Kidney (tissue), 14 donors: Measurements from ENCODE around the gene COL15A1. TPM values are rescaled to one million over a fixed set of nuclear protein-coding genes. Genes with fewer than 3 reads are reported as not detected.

ENCODE experiments used
- DNase-seq, 5 donors: peaks; one replicate each; pipeline ENCODE4 v3.0.0-alpha.2; 2013 to 2020
- FAIRE-seq: peaks from 2 replicates; lab custom pipeline; 2012; peaks lifted over from hg19 to GRCh38; lab: Jason Lieb, UNC
- H3K27ac ChIP-seq, 2 donors: one replicate each; pipeline ENCODE4 v1.7.0; 2013; ENCODE audit warnings: low read depth in 2 of 2, low read length in 2 of 2, inconsistent platforms in 1 of 2
- H3K27me3 ChIP-seq: one replicate; pipeline ENCODE4 v1.7.1; 2013; ENCODE audit warnings: low read length, inconsistent platforms; ENCODE audit not compliant: control insufficient read depth, insufficient read depth
- H3K36me3 ChIP-seq, 3 donors: one replicate each; pipeline versions ENCODE4 v1.7.0 to v1.7.1; 2013; ENCODE audit warnings: low read length in 3 of 3, control low read depth in 1 of 3, inconsistent platforms in 1 of 3; ENCODE audit not compliant: insufficient read depth in 3 of 3, control insufficient read depth in 2 of 3
- H3K4me1 ChIP-seq, 3 donors: one replicate each; pipeline versions ENCODE4 v1.7.0 to v1.7.1; 2013; ENCODE audit warnings: low read length in 3 of 3, inconsistent platforms in 1 of 3, low read depth in 1 of 3; ENCODE audit not compliant: control insufficient read depth in 2 of 3, insufficient read depth in 2 of 3
- H3K4me3 ChIP-seq, 3 donors: one replicate each; pipeline versions ENCODE4 v1.7.0 to v1.8.1; 2013; ENCODE audit warnings: low read length in 3 of 3, control low read depth in 1 of 3, inconsistent platforms in 1 of 3
- H3K9ac ChIP-seq, 3 donors: one replicate each; pipeline versions ENCODE4 v1.7.0 to v1.7.1; 2013; ENCODE audit warnings: low read length in 3 of 3, control low read depth in 1 of 3, inconsistent platforms in 1 of 3
- H3K9me3 ChIP-seq, 3 donors: one replicate each; pipeline versions ENCODE4 v1.7.0 to v1.7.1; 2013; ENCODE audit warnings: low read length in 3 of 3, control low read depth in 1 of 3, inconsistent platforms in 1 of 3; ENCODE audit not compliant: control insufficient read depth in 2 of 3, insufficient read depth in 1 of 3
- CTCF ChIP-seq: IDR thresholded peaks from 3 replicates; pipeline ENCODE4 v1.5.1; 2012; ENCODE audit warnings: mild to moderate bottlenecking, moderate library complexity, borderline replicate concordance; ENCODE audit not compliant: insufficient read depth; ENCODE audit errors: extremely low read depth
- intact Hi-C: fragments of 100-400 bp; cut with DNase I; formaldehyde crosslinking; loops from one replicate; pipeline ENCODE4 v1.11.1; 2022
- polyA plus RNA-seq: library from polyadenylated mRNA; stranded (reverse); fragments of 350-450 nt; fragmentation: Illumina TruSeq; extraction: RNeasy Lipid Tissue Mini Kit (QIAGEN cat#74804); gene quantifications from one replicate; pipeline ENCODE4 v1.2.3, GENCODE V29; 2014; ENCODE audit warnings: low read depth, low replicate concordance; ENCODE audit not compliant: insufficient read depth
- total RNA-seq: library from RNA; stranded (reverse); fragmentation: NEBNext Ultra II Directional; extraction: Animal tissue kit (Norgen Biotek cat#: 25700); gene quantifications from one replicate; pipeline ENCODE4 v1.2.1, GENCODE V29; 2021
- donor health status: control.
- donor health status: control.
- donor health status: control.
- donor health status: control.
- donor health status: control.
- donor health status: DM: yes; HTN: yes; CAD: no.
- donor health status: Normal renal cell carcinoma (clear cell type).

The COL15A1 gene
- total and polyA plus RNA-seq, 2 donors from 2014 or later, result 4.7 to 42.0 TPM

- no peak overlapping the region for H3K9ac ChIP-seq
- H3K4me1 ChIP-seq, result peaks cover 0 to 5% (median 0%) of the 10 kb centered on the region in 3 donors
- DNase-seq (no peak), FAIRE-seq (no peak)
- no peak overlapping the region for H3K27ac ChIP-seq
- no peaks in the 10 kb centered on the region for H3K27me3 ChIP-seq
- no peak overlapping the region for H3K4me3 ChIP-seq
- intact Hi-C loops, result no loop called here
- TF ChIP-seq CTCF, result no peak
- no peaks in the 10 kb centered on the region for H3K9me3 ChIP-seq
- no peaks in the 10 kb centered on the region for H3K36me3 ChIP-seq
These were observed 29.5 kb downstream of the COL15A1 start for GRCh38 chr9:98973171-98973570.

GRCh38 chr9:98973576-98973975 is 29.9 kb downstream of the COL15A1 start:
- Histone ChIP-seq H3K27me3 (no peaks in the 10 kb centered on the region), H3K4me3 (no peak overlapping the region), H3K4me1 (peaks cover 0 to 5% (median 0%) of the 10 kb centered on the region in 3 donors), H3K9me3 (no peaks in the 10 kb centered on the region), H3K27ac (no peak overlapping the region), H3K9ac (no peak overlapping the region), H3K36me3 (no peaks in the 10 kb centered on the region)
- intact Hi-C loops, result no loop called here
- no peak for DNase-seq
- TF ChIP-seq CTCF, result no peak
- no peak for FAIRE-seq

- no peak for DNase-seq
- intact Hi-C loops, result no loop called here
- no peaks in the 10 kb centered on the region for H3K9me3 ChIP-seq
- no peak overlapping the region for H3K27ac ChIP-seq
- H3K4me1 ChIP-seq, result peaks cover 0 to 5% (median 0%) of the 10 kb centered on the region in 3 donors
- no peak overlapping the region for H3K9ac ChIP-seq
- FAIRE-seq, result no peak
- no peak overlapping the region for H3K4me3 ChIP-seq
- H3K36me3 ChIP-seq, result no peaks in the 10 kb centered on the region
- TF ChIP-seq CTCF, result no peak
- no peaks in the 10 kb centered on the region for H3K27me3 ChIP-seq
These were observed 30.4 kb downstream of the COL15A1 start for GRCh38 chr9:98974106-98974505.

- no peak for FAIRE-seq
- Histone ChIP-seq H3K27me3 (no peaks in the 10 kb centered on the region), H3K4me3 (peak overlapping the region in 2 of 3 donors; percentile 26 to 44), H3K9ac (no peak overlapping the region), H3K27ac (no peak overlapping the region), H3K36me3 (no peaks in the 10 kb centered on the region), H3K9me3 (no peaks in the 10 kb centered on the region), H3K4me1 (peaks cover 0 to 5% (median 0%) of the 10 kb centered on the region in 3 donors)
- TF ChIP-seq CTCF, result no peak
- intact Hi-C loops, result no loop called here
- peak in 2 of 5 donors; percentile 55 to 56 for DNase-seq
These were observed 30.8 kb downstream of the COL15A1 start for GRCh38 chr9:98974554-98974953.
